ENCODE results near the gene SLC39A13. TPM values are rescaled to one million over a fixed set of nuclear protein-coding genes. Genes with fewer than 3 reads are reported as not detected.

The SLC39A13 gene
- total RNA-seq, 1 donor: 73.0 TPM

DNA sequence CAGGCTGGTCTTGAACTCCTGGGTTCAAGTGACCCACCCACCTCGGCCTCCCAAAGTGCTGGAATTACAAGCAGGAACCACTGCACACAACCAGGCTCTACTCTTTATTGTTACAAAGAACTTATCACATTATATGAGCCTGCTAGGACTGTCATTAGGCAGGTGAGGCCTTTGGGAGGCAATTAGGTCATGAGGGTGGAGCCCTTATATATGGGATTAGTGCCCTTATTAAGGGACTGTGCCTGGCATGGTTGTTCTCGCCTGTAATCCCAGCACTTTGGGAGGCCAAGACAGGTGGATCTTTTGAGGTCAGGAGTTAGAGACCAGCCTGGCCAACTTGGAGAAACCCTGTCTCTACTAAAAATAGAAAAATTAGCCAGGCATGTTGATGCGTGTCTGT lies 28.3 kb downstream of the SLC39A13 start:
- TF ChIP-seq, protein P1, sequence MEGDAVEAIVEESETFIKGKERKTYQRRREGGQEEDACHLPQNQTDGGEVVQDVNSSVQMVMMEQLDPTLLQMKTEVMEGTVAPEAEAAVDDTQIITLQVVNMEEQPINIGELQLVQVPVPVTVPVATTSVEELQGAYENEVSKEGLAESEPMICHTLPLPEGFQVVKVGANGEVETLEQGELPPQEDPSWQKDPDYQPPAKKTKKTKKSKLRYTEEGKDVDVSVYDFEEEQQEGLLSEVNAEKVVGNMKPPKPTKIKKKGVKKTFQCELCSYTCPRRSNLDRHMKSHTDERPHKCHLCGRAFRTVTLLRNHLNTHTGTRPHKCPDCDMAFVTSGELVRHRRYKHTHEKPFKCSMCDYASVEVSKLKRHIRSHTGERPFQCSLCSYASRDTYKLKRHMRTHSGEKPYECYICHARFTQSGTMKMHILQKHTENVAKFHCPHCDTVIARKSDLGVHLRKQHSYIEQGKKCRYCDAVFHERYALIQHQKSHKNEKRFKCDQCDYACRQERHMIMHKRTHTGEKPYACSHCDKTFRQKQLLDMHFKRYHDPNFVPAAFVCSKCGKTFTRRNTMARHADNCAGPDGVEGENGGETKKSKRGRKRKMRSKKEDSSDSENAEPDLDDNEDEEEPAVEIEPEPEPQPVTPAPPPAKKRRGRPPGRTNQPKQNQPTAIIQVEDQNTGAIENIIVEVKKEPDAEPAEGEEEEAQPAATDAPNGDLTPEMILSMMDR (IDR thresholded peaks at IDR 0.05; ENCODE audit: insufficient read depth, low read depth, low read length): no peak
- H3K4me3 ChIP-seq (ENCODE audit: low read depth, low read length): no peak overlapping the region
- DNase-seq (ENCODE audit: low read depth): no peak

DNA sequence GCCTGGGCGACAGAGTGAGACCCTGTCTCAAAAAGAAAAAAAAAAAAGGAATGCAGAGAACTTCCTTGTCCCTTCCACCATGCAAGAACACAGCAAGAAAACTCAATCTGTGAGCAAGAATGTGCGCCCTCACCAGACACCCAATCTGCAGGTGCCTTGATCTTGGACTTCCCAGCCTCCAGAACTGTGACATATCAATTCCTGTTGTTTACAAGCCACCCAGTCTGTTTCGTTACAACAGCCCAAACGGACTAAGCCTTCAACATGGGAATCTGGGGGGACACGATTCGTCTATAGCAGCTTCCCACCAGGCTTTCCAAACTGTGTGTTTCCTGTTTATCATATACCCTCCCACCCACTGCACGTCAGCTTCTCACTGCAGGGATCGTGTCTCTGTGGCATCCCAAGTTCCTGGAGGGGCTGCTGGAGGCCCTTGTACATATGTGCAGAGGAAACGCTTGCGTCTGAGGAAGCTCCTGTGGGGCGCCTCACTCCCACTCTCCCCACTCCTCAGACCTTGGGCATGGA lies 28.9 kb downstream of the SLC39A13 start:
- TF ChIP-seq, protein P1 (IDR thresholded peaks at IDR 0.05; ENCODE audit: insufficient read depth, low read depth, low read length): no peak
- no peak for DNase-seq (ENCODE audit: low read depth)
- no peak overlapping the region for H3K4me3 ChIP-seq (ENCODE audit: low read depth, low read length)

DNA sequence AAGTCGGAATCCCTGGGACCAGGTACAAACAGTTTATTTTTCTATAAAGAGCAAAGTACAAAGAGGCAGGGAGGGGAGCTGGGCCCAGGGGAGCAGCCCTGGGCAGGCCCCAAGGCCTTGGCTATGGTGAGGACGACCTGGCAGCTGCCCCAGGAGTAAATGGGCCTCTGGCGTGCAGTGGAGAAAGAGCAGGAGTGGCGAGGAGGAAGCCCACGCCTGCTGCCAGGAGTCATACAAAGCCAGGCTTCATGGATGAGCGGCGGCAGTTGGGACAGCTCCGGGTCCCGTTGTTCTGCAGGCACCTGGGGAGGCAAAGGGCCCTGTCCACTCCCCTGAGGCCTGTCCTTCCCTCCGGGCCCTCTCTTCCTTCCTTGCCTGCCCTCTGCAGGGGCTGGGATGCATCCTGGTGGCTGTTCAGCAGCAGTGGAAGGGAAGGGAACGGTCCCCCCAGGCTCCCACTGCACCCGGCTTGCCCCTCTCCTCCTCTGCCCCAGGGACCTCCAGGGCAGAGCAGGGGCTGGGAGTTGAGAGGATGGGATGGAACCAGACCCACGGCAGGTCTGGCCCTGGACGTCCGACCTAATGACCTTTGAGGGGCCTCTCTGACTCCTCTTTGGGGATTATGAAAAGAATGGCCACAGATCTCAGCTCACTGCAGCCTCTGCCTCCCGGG lies 29.5 kb downstream of the SLC39A13 start:
- H3K4me3 ChIP-seq (ENCODE audit: low read depth, low read length): no peak overlapping the region
- TF ChIP-seq, protein P1 (IDR thresholded peaks at IDR 0.05; ENCODE audit: insufficient read depth, low read depth, low read length): no peak
- DNase-seq (ENCODE audit: low read depth): no peak

DNA sequence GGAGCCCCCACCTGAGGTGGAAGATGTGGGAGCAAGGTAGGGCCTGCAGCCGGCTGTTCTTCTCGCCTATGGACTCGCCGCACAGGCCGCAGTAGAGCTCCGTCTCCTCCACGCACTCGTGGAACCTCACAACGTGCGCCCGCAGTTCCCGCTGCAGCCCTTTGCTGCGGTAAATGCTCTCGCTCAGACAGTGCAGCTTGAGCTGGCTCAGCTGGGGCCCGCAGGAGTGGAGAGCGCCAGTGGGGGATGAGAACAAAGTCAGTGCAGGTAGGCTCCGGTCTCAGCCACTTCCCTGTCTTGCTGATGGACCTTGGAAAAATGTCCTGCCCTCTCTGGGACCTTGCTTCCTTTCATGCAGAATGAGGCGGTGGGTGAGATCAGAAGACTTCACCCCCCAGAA lies 30.3 kb downstream of the SLC39A13 start:
- no peak overlapping the region for H3K4me3 ChIP-seq (ENCODE audit: low read depth, low read length)
- TF ChIP-seq, protein P1 (IDR thresholded peaks at IDR 0.05; ENCODE audit: insufficient read depth, low read depth, low read length): no peak
- DNase-seq (ENCODE audit: low read depth): no peak

DNA sequence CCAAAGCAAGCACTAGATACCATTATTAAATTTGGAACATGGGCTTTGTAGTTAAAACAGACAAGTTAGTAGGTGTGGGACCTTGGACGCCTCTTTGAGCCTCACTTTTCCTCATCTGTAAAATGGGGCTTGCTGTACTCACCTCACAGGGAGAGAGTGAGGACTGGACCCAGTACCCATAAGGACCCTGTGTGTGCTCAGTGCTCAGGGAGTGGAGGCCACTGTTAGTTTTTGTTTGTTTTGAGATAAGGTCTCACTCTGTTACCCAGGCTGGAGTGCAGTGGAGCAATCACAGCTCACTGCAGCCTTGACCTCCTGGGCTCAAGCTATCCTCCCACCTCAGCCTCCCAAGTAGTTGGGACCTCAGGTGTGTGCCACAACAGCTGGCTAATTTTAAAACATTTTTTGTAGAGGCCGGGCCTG lies 31.7 kb downstream of the SLC39A13 start:
- no peak overlapping the region for H3K4me3 ChIP-seq (ENCODE audit: low read depth, low read length)
- no peak for DNase-seq (ENCODE audit: low read depth)
- TF ChIP-seq, protein P1 (IDR thresholded peaks at IDR 0.05; ENCODE audit: insufficient read depth, low read depth, low read length): no peak

DNA sequence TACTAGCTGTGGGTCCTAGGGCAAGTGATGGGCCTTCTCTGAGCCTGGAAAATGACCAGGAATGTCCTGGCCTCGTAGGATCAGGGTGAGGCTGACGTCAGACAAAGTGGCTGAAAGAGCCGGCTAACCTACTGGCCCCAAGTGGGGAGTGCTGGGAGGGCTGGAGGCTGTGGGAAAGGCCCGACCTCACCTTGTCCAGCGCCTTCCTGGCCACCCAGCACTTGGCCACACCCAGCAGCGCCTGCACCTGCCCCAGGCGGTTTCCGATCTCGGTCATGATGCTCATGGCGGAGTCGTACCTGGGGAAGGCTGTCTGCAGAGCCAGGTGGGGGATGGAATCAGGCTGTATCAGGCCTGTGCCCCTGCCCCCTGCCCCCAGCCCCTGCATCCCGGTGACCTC lies 33.0 kb downstream of the SLC39A13 start:
- TF ChIP-seq, protein P1 (IDR thresholded peaks at IDR 0.05; ENCODE audit: insufficient read depth, low read depth, low read length): no peak

DNA sequence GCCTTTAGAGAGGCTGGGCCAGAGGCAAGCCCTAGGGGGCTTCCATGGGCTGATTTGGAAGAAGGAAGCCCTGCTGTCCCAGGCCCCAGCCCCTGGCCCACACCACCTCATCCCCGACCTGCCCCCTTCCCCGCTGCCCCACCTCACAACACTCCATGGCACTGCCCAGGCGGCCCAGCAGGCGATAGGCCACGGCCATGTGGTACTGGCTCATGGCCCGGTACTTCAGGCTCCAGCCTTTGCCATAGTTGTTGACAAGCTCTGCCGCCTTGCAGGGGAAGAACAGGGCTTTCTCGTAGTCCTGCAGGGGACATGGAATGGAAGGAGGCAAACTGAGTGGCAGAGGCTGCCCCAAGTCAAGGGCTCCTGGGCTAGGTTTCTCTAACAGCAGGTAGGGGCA lies 34.1 kb downstream of the SLC39A13 start:
- TF ChIP-seq, protein P1 (IDR thresholded peaks at IDR 0.05; ENCODE audit: insufficient read depth, low read depth, low read length): no peak

More for the DNA sequence above, 33.0 kb downstream of the SLC39A13 start:
- H3K4me3 ChIP-seq (ENCODE audit: low read depth, low read length): no peak overlapping the region
- no peak for DNase-seq (ENCODE audit: low read depth)

More for the DNA sequence above, 34.1 kb downstream of the SLC39A13 start:
- DNase-seq (ENCODE audit: low read depth): no peak
- H3K4me3 ChIP-seq (ENCODE audit: low read depth, low read length): no peak overlapping the region
